HFFc6 (cell line): Measurements from ENCODE around the gene RNF186. TPM values are rescaled to one million over a fixed set of nuclear protein-coding genes. Genes with fewer than 3 reads are reported as not detected.
A peak's percentile ranks its signal among the peaks of the same experiment; 100 is the strongest.

ENCODE experiments used
- DNase-seq: peaks from one replicate; pipeline ENCODE4 v3.0.0-alpha.2; 2018
- H3K27ac Mint-ChIP-seq: 2 replicates; pipeline ENCODE4 v1.8.0; 2020; ENCODE audit warnings: mild to moderate bottlenecking, mixed read lengths
- H3K27me3 Mint-ChIP-seq: 2 replicates; pipeline ENCODE4 v1.8.0; 2021; ENCODE audit warnings: mild to moderate bottlenecking, moderate library complexity, mixed read lengths; ENCODE audit not compliant: insufficient read depth
- H3K36me3 Mint-ChIP-seq: 2 replicates; pipeline ENCODE4 v1.8.0; 2021; ENCODE audit warnings: low read depth, mixed read lengths
- H3K4me1 Mint-ChIP-seq: 2 replicates; pipeline ENCODE4 v1.8.0; 2020; ENCODE audit warnings: low read depth, mixed read lengths
- H3K4me3 Mint-ChIP-seq: 2 replicates; pipeline ENCODE4 v1.8.0; 2020; ENCODE audit warnings: mild to moderate bottlenecking, moderate library complexity, mixed read lengths
- H3K9me3 Mint-ChIP-seq: 2 replicates; pipeline ENCODE4 v1.8.0; 2020; ENCODE audit warnings: mild to moderate bottlenecking, mixed read lengths
- total RNA-seq, 6 experiments: library from RNA; stranded (reverse); fragmentation: NEBNext Ultra II Directional; extraction: Animal tissue kit (Norgen Biotek cat#: 25700); gene quantifications; 2 replicates in 1 of 6; 3 replicates in 5 of 6; pipeline ENCODE4 v1.2.3, GENCODE V29; 2021
- TF ChIP-seq, protein P1 (sequence below): fragments of 200-600 bp; sonication (generic); IDR thresholded peaks from 2 replicates; pipeline ENCODE4 v1.5.0; 2021; ENCODE audit warnings: antibody characterized with exemption, mild to moderate bottlenecking

Gene RNF186
- total RNA-seq, 6 experiments from 2014 or later: not detected

GRCh38 chr1:19764848-19765247 is 50.2 kb downstream of the RNF186 start:
- no peaks in the 10 kb centered on the region for H3K27me3 Mint-ChIP-seq
- H3K4me1 Mint-ChIP-seq: peaks cover 72% of the 10 kb centered on the region
- no peaks in the 10 kb centered on the region for H3K9me3 Mint-ChIP-seq
- peaks cover 27% of the 10 kb centered on the region for H3K36me3 Mint-ChIP-seq
- peak overlapping the region; percentile 85 for H3K27ac Mint-ChIP-seq
- H3K4me3 Mint-ChIP-seq: peak overlapping the region; percentile 50
- TF ChIP-seq, protein P1, sequence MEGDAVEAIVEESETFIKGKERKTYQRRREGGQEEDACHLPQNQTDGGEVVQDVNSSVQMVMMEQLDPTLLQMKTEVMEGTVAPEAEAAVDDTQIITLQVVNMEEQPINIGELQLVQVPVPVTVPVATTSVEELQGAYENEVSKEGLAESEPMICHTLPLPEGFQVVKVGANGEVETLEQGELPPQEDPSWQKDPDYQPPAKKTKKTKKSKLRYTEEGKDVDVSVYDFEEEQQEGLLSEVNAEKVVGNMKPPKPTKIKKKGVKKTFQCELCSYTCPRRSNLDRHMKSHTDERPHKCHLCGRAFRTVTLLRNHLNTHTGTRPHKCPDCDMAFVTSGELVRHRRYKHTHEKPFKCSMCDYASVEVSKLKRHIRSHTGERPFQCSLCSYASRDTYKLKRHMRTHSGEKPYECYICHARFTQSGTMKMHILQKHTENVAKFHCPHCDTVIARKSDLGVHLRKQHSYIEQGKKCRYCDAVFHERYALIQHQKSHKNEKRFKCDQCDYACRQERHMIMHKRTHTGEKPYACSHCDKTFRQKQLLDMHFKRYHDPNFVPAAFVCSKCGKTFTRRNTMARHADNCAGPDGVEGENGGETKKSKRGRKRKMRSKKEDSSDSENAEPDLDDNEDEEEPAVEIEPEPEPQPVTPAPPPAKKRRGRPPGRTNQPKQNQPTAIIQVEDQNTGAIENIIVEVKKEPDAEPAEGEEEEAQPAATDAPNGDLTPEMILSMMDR: no peak
- no peak for DNase-seq

Other genes with a start within 250 kb of the RNF186 start
- 100 to 1,000 TPM in 3 of 6 experiments, 10 to 100 TPM in 3; 89.6 to 182 (median 104) TPM for gene NBL1, start 171.0 kb downstream of the RNF186 start, total RNA-seq
- not detected for gene HTR6, start 150.4 kb downstream of the RNF186 start, total RNA-seq
- 10 to 100 TPM; 17.4 to 30.6 (median 27.8) TPM for gene TMCO4, start 15.4 kb downstream of the RNF186 start, total RNA-seq
- 1 to 10 TPM; 5.4 to 8.3 (median 7.5) TPM for gene OTUD3, start 67.1 kb upstream of the RNF186 start, total RNA-seq
- gene PLA2G2E, start 108.3 kb upstream of the RNF186 start, total RNA-seq: not detected
- not detected for gene PLA2G2A, start 164.3 kb upstream of the RNF186 start, total RNA-seq